ENCODE data around the gene PRICKLE3. TPM values are rescaled to one million over a fixed set of nuclear protein-coding genes. Genes with fewer than 3 reads are reported as not detected.

Gene PRICKLE3
- total and polyA plus RNA-seq, 7 experiments from 2014 or later = 1.4 to 19.8 (median 9.0) TPM

GRCh38 chrX:49178537-49178936 lies 7.6 kb downstream of the PRICKLE3 start:
- H3K9me3 ChIP-seq (ENCODE audit: control insufficient read depth in 2 of 3, low read length in 3 of 3) = no peaks in the 10 kb centered on the region
- H3K36me3 Mint-ChIP-seq = peaks cover 0 to 32% (median 13%) of the 10 kb centered on the region in 5 donors
- no peak overlapping the region for H3K4me3 Mint-ChIP-seq
- POLR2A ChIA-PET = no interaction called here
- CTCF ChIA-PET = interaction anchor here (1.0 kb wide), 1 partner anchor 12 kb away, joined by 3 read pairs; no protein-coding TSS in a partner anchor
- DNase-seq (no peak), ATAC-seq (no peak)
- H3K27me3 Mint-ChIP-seq = no peaks in the 10 kb centered on the region
- intact Hi-C loops (cut with micrococcal nuclease) = loop anchor here in 1 of 2 donors (10.0 kb wide), 1 partner anchor 1524 kb away; the partner anchor contains the start of genes ELK1 and UXT
- no peak overlapping the region for H3K27ac ChIP-seq (ENCODE audit: low read depth, low read length)
- no peak overlapping the region for H3K4me3 ChIP-seq (ENCODE audit: low read length)
- H3K27ac Mint-ChIP-seq = no peak overlapping the region
- H3K9me3 Mint-ChIP-seq = peaks cover 0 to 3% (median 0%) of the 10 kb centered on the region in 11 donors
- peaks cover 0 to 60% (median 0%) of the 10 kb centered on the region in 3 experiments for H3K36me3 ChIP-seq (ENCODE audit: control insufficient read depth in 2 of 3, insufficient read depth in 3 of 3, low read length in 3 of 3)
- H3K27me3 ChIP-seq (ENCODE audit: control insufficient read depth in 2 of 2, insufficient read depth in 2 of 2, low read length in 2 of 2) = no peaks in the 10 kb centered on the region
- no peaks in the 10 kb centered on the region for H3K4me1 ChIP-seq (ENCODE audit: control insufficient read depth in 2 of 2, insufficient read depth in 2 of 2, low read length in 2 of 2)
- peaks cover 0 to 30% (median 5%) of the 10 kb centered on the region in 7 donors for H3K4me1 Mint-ChIP-seq

GRCh38 chrX:49177873-49178480 lies 8.2 kb downstream of the PRICKLE3 start:
- peak overlapping the region in 1 of 9 donors; percentile 54 for H3K27ac Mint-ChIP-seq
- H3K36me3 Mint-ChIP-seq = peaks cover 0 to 34% (median 13%) of the 10 kb centered on the region in 5 donors
- no peaks in the 10 kb centered on the region for H3K27me3 Mint-ChIP-seq
- ChIA-PET CTCF (interaction anchor here (1.0 kb wide), 3 partner anchors 11 to 13 kb away, joined by 3 to 5 read pairs (median 3); no protein-coding TSS in a partner anchor), POLR2A (interaction anchor here (0.6 kb wide), 1 partner anchor 45 kb away, joined by 6 read pairs; no protein-coding TSS in a partner anchor)
- Histone ChIP-seq H3K4me3 (ENCODE audit: low read length) (no peak overlapping the region), H3K9me3 (ENCODE audit: control insufficient read depth in 2 of 3, low read length in 3 of 3) (no peaks in the 10 kb centered on the region), H3K27me3 (ENCODE audit: control insufficient read depth in 2 of 2, insufficient read depth in 2 of 2, low read length in 2 of 2) (no peaks in the 10 kb centered on the region), H3K4me1 (ENCODE audit: control insufficient read depth in 2 of 2, insufficient read depth in 2 of 2, low read length in 2 of 2) (peaks cover 0 to 4% of the 10 kb centered on the region in 2 donors), H3K27ac (ENCODE audit: low read depth, low read length) (no peak overlapping the region), H3K36me3 (ENCODE audit: control insufficient read depth in 2 of 3, insufficient read depth in 3 of 3, low read length in 3 of 3) (peaks cover 0 to 56% (median 0%) of the 10 kb centered on the region in 3 experiments)
- H3K4me1 Mint-ChIP-seq = peaks cover 3 to 35% (median 10%) of the 10 kb centered on the region in 7 donors
- peaks cover 0 to 3% (median 0%) of the 10 kb centered on the region in 11 donors for H3K9me3 Mint-ChIP-seq
- ATAC-seq (no peak), DNase-seq (no peak)
- intact Hi-C loops (cut with micrococcal nuclease) = loop anchor here (1.0 to 10.0 kb wide), 2 partner anchors 12 to 1523 kb away; partner anchors contain the start of genes ELK1 (in 1 of the 2) and UXT (in 1 of the 2)
- H3K4me3 Mint-ChIP-seq = no peak overlapping the region

- H3K4me3 Mint-ChIP-seq = no peak overlapping the region
- Histone ChIP-seq H3K4me3 (ENCODE audit: low read length) (no peak overlapping the region), H3K27me3 (ENCODE audit: control insufficient read depth in 2 of 2, insufficient read depth in 2 of 2, low read length in 2 of 2) (no peaks in the 10 kb centered on the region), H3K27ac (ENCODE audit: low read depth, low read length) (no peak overlapping the region), H3K4me1 (ENCODE audit: control insufficient read depth in 2 of 2, insufficient read depth in 2 of 2, low read length in 2 of 2) (peaks cover 0 to 9% of the 10 kb centered on the region in 2 donors), H3K9me3 (ENCODE audit: control insufficient read depth in 2 of 3, low read length in 3 of 3) (no peaks in the 10 kb centered on the region), H3K36me3 (ENCODE audit: control insufficient read depth in 2 of 3, insufficient read depth in 3 of 3, low read length in 3 of 3) (peaks cover 0 to 53% (median 0%) of the 10 kb centered on the region in 3 experiments)
- H3K36me3 Mint-ChIP-seq = peaks cover 0 to 32% (median 13%) of the 10 kb centered on the region in 5 donors
- H3K4me1 Mint-ChIP-seq = peaks cover 7 to 39% (median 15%) of the 10 kb centered on the region in 7 donors
- ATAC-seq (peak; percentile 77), DNase-seq (peak in 1 of 9 donors; percentile 8)
- POLR2A ChIA-PET = interaction anchor here (0.6 kb wide), 1 partner anchor 46 kb away, joined by 6 read pairs; no protein-coding TSS in a partner anchor
- peaks cover 0 to 3% (median 0%) of the 10 kb centered on the region in 11 donors for H3K9me3 Mint-ChIP-seq
- CTCF ChIA-PET = interaction anchor here (1.0 kb wide), 2 partner anchors 10 to 13 kb away, joined by 3 to 5 read pairs; no protein-coding TSS in a partner anchor
- peak overlapping the region in 5 of 9 donors; percentile 14 to 66 (median 54) for H3K27ac Mint-ChIP-seq
- intact Hi-C loops (cut with micrococcal nuclease) = loop anchor here (1.0 to 10.0 kb wide), 2 partner anchors 11 to 1523 kb away; partner anchors contain the start of genes ELK1 (in 1 of the 2) and UXT (in 1 of the 2)
- no peaks in the 10 kb centered on the region for H3K27me3 Mint-ChIP-seq
Observed at GRCh38 chrX:49177338-49177833, 8.8 kb downstream of the PRICKLE3 start.

- ChIA-PET CTCF (interaction anchor here (1.0 kb wide), 1 partner anchor 10 kb away, joined by 3 read pairs; no protein-coding TSS in a partner anchor), POLR2A (no interaction called here)
- Histone ChIP-seq H3K36me3 (ENCODE audit: control insufficient read depth in 2 of 3, insufficient read depth in 3 of 3, low read length in 3 of 3) (peaks cover 0 to 51% (median 0%) of the 10 kb centered on the region in 3 experiments), H3K4me1 (ENCODE audit: control insufficient read depth in 2 of 2, insufficient read depth in 2 of 2, low read length in 2 of 2) (peaks cover 0 to 9% of the 10 kb centered on the region in 2 donors), H3K9me3 (ENCODE audit: control insufficient read depth in 2 of 3, low read length in 3 of 3) (no peaks in the 10 kb centered on the region), H3K4me3 (ENCODE audit: low read length) (no peak overlapping the region), H3K27ac (ENCODE audit: low read depth, low read length) (no peak overlapping the region), H3K27me3 (ENCODE audit: control insufficient read depth in 2 of 2, insufficient read depth in 2 of 2, low read length in 2 of 2) (no peaks in the 10 kb centered on the region)
- peaks cover 0 to 3% (median 0%) of the 10 kb centered on the region in 11 donors for H3K9me3 Mint-ChIP-seq
- H3K27me3 Mint-ChIP-seq = no peaks in the 10 kb centered on the region
- DNase-seq = no peak
- H3K27ac Mint-ChIP-seq = peak overlapping the region in 4 of 9 donors; percentile 1 to 62 (median 36)
- peaks cover 7 to 39% (median 15%) of the 10 kb centered on the region in 7 donors for H3K4me1 Mint-ChIP-seq
- peak; percentile 51 for ATAC-seq
- H3K4me3 Mint-ChIP-seq = no peak overlapping the region
- intact Hi-C loops (cut with micrococcal nuclease) = loop anchor here (1.0 to 10.0 kb wide), 2 partner anchors 10 to 1522 kb away; partner anchors contain the start of genes ELK1 (in 1 of the 2) and UXT (in 1 of the 2)
- peaks cover 0 to 28% (median 9%) of the 10 kb centered on the region in 5 donors for H3K36me3 Mint-ChIP-seq
Observed at GRCh38 chrX:49176421-49177326, 9.5 kb downstream of the PRICKLE3 start.

GRCh38 chrX:49175435-49176274 lies 10.5 kb downstream of the PRICKLE3 start:
- intact Hi-C loops (cut with micrococcal nuclease) = loop anchor here in 1 of 2 donors (10.0 kb wide), 1 partner anchor 1521 kb away; the partner anchor contains the start of genes ELK1 and UXT
- ChIA-PET POLR2A (no interaction called here), CTCF (no interaction called here)
- no peak for ATAC-seq
- Histone ChIP-seq H3K27me3 (ENCODE audit: control insufficient read depth in 2 of 2, insufficient read depth in 2 of 2, low read length in 2 of 2) (no peaks in the 10 kb centered on the region), H3K27ac (ENCODE audit: low read depth, low read length) (no peak overlapping the region), H3K4me1 (ENCODE audit: control insufficient read depth in 2 of 2, insufficient read depth in 2 of 2, low read length in 2 of 2) (peaks cover 0 to 9% of the 10 kb centered on the region in 2 donors), H3K4me3 (ENCODE audit: low read length) (no peak overlapping the region), H3K9me3 (ENCODE audit: control insufficient read depth in 2 of 3, low read length in 3 of 3) (no peaks in the 10 kb centered on the region), H3K36me3 (ENCODE audit: control insufficient read depth in 2 of 3, insufficient read depth in 3 of 3, low read length in 3 of 3) (peaks cover 0 to 51% (median 0%) of the 10 kb centered on the region in 3 experiments)
- Mint-ChIP-seq H3K4me3 (no peak overlapping the region), H3K36me3 (peaks cover 0 to 27% (median 7%) of the 10 kb centered on the region in 5 donors), H3K27me3 (no peaks in the 10 kb centered on the region), H3K9me3 (peaks cover 0 to 3% (median 0%) of the 10 kb centered on the region in 11 donors), H3K27ac (peak overlapping the region in 1 of 9 donors; percentile 55), H3K4me1 (peaks cover 7 to 37% (median 15%) of the 10 kb centered on the region in 7 donors)
- DNase-seq = no peak
